NCI-H345 treated with DMSO at 0.1 percent for 48 hours (cell line): ENCODE measurements around the gene RUNDC1.

Experiments used
- DNase-seq: peaks from one replicate; lab custom pipeline; 2025; ENCODE audit not compliant: unreplicated experiment; lab: John Stamatoyannopoulos, UW

The RUNDC1 gene

DNA sequence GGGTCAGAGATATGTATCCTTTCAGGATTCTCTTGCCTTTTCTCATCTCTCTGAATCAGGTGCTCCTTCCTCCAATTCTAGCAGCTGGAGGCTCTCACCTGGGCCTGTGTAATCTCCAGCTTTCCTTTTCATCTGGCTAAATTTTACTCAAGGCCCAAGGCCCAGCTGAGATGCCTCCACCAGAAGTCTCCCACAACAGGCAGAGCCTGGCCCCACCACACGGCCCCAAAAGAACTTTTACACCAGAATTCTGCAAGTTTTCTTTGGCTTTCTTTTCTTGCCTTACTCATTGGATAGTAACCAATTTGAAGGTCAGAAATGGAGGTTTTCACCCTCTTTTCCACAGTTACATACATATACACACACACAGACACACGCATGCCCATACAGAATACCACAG is 59.3 kb downstream of the RUNDC1 start:
- DNase-seq, result no peak

- no peak for DNase-seq
Measured at GRCh38 chr17:43040655-43041054, 60.3 kb downstream of the RUNDC1 start.

DNA sequence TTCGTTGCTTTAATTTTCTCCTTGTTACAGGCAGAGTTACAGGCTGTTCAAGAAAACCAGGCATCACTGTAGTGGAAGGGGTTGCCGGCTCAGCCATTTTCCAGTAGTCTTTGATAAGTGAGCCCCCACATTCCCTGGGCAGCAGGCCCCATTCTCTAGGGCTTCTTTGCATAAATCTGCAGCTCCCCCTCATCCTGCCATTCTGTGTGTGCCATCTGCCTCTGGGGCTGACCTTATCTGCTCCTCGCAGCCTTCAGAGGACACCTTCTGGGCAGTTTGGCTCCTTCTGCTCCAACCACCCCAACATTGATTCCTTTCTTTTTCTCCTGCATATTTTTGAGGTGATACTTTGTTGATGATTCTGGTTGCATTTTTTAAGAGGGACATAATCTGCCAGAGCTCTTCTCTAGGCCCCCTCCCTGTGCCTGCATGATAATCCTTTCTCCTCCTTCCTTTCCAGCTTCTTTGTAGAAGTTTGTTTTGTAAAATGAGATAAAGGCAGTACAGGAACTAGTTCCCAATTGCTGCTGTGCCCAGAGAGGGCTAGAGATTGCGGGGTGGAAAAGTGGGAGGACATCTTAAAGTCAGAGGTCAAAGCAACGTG is 61.8 kb downstream of the RUNDC1 start:
- no peak for DNase-seq
